K562 (cell line): Measurements from ENCODE around the gene LARP4B. TPM values are rescaled to one million over a fixed set of nuclear protein-coding genes. Genes with fewer than 3 reads are reported as not detected.

Experiments
- ATAC-seq: fragments of 200-7000 bp; cut with Tn5 transposase; 3 replicates; pipeline ENCODE4 v1.9.1; 2020; ENCODE audit warnings: moderate library complexity
- BruUV-seq: library from RNA; stranded (reverse); fragments of 400-500 nt; replicated peaks from 2 replicates; lab custom pipeline; 2021; lab: Mats Ljungman, UMichigan
- CTCF ChIA-PET: fragments of 300-600 bp; formaldehyde crosslinking; extraction: SDS; loops from one replicate; lab custom pipeline; 2021; ENCODE audit warnings: low intra/inter-chr PET ratio; lab: Yijun Ruan, JAX
- POLR2A ChIA-PET: fragments of 300-600, 350-650 bp; sonication (Branson Sonifier 250); formaldehyde crosslinking; extraction: SDS; loops from one replicate; lab custom pipeline; 2021; ENCODE audit warnings: antibody characterized with exemption, inconsistent platforms; lab: Yijun Ruan, JAX
- DNase-seq, 4 experiments: peaks; one replicate each; pipeline versions ENCODE4 v3.0.0 to v3.0.0-alpha.2; 2011 to 2018; ENCODE audit warnings: low spot score in 3 of 4, mixed read lengths in 3 of 4; ENCODE audit errors: extremely low read depth in 1 of 4
- FAIRE-seq: peaks from 2 replicates; lab custom pipeline; 2011; peaks lifted over from hg19 to GRCh38; lab: Jason Lieb, UNC
- H2AFZ ChIP-seq: 2 replicates; pipeline ENCODE4 v1.6.0; 2011; ENCODE audit warnings: low read depth, low read length, control low read depth, inconsistent platforms
- H3K27ac ChIP-seq: fragments of 200-600 bp; 3 replicates; pipeline ENCODE4 v1.8.0; 2011; ENCODE audit warnings: low read depth, mild to moderate bottlenecking, control low read depth, inconsistent platforms, low read length, moderate library complexity, mixed read lengths; ENCODE audit errors: extremely low read depth
- H3K27me3 ChIP-seq, 2 experiments: fragments of 300-600 bp in 1 of 2; 2 replicates in 1 of 2; 3 replicates in 1 of 2; pipeline versions ENCODE4 v1.6.0 to v1.8.0; 2011; ENCODE audit warnings: inconsistent platforms in 2 of 2, low read length in 2 of 2, mild to moderate bottlenecking in 1 of 2, mixed read lengths in 1 of 2, moderate library complexity in 1 of 2; ENCODE audit not compliant: control insufficient read depth in 2 of 2, insufficient read depth in 2 of 2
- H3K36me3 ChIP-seq: fragments of 300-600 bp; 3 replicates; pipeline ENCODE4 v1.8.0; 2011; ENCODE audit warnings: mild to moderate bottlenecking, low read length, inconsistent platforms; ENCODE audit not compliant: control insufficient read depth, insufficient read depth
- H3K4me1 ChIP-seq, 2 experiments: fragments of 200-600 bp in 1 of 2; replicated peaks in 1 of 2; 2 replicates in 1 of 2; 3 replicates in 1 of 2; pipeline versions ENCODE4 v1.5.1 to v1.8.0; 2011; ENCODE audit warnings: inconsistent platforms in 2 of 2, low read length in 2 of 2, mild to moderate bottlenecking in 1 of 2, mixed read lengths in 1 of 2, moderate library complexity in 1 of 2; ENCODE audit not compliant: control insufficient read depth in 2 of 2, insufficient read depth in 2 of 2
- H3K4me2 ChIP-seq: 2 replicates; pipeline ENCODE4 v1.6.1; 2011; ENCODE audit warnings: low read length, control low read depth, inconsistent platforms, mixed read lengths; ENCODE audit not compliant: insufficient read depth
- H3K4me3 ChIP-seq: fragments of 200-600 bp; sonication (generic), shearing (Covaris generic); 2 replicates; pipeline ENCODE4 v1.5.1; 2016; ENCODE audit warnings: control low read depth, inconsistent platforms
- H3K79me2 ChIP-seq: fragments of 200-600 bp; 3 replicates; pipeline ENCODE4 v1.8.0; 2011; ENCODE audit warnings: low read length, inconsistent platforms; ENCODE audit not compliant: control insufficient read depth, insufficient read depth
- H3K9ac ChIP-seq, 2 experiments: 2 replicates each; pipeline versions ENCODE4 v1.6.0 to v1.6.1; 2011; ENCODE audit warnings: low read depth in 2 of 2, low read length in 2 of 2, control low read depth in 1 of 2, inconsistent platforms in 1 of 2, mild to moderate bottlenecking in 1 of 2, mixed read lengths in 1 of 2; ENCODE audit not compliant: insufficient read depth in 1 of 2
- H3K9me1 ChIP-seq: one replicate; pipeline ENCODE4 v1.6.0; 2011; ENCODE audit warnings: inconsistent platforms, mild to moderate bottlenecking, low read length, moderate library complexity; ENCODE audit not compliant: control insufficient read depth, insufficient read depth
- H3K9me3 ChIP-seq: replicated peaks from 2 replicates; pipeline ENCODE4 v1.5.1; 2011; ENCODE audit warnings: low read depth, low read length, inconsistent platforms; ENCODE audit not compliant: control insufficient read depth, insufficient read depth
- H4K20me1 ChIP-seq: replicated peaks from 2 replicates; pipeline ENCODE4 v1.6.1; 2011; ENCODE audit warnings: low read length, inconsistent platforms, mixed read lengths; ENCODE audit not compliant: control insufficient read depth, insufficient read depth
- BRF2 ChIP-seq: IDR thresholded peaks from 3 replicates; pipeline ENCODE4 v1.6.1; 2011; ENCODE audit warnings: borderline replicate concordance, mild to moderate bottlenecking; ENCODE audit not compliant: insufficient read length, insufficient read depth
- CEBPG ChIP-seq, 3 experiments: fragments of 200-800 bp in 1 of 3; sonication (Bioruptor generic) in 1 of 3; sonication (generic) in 1 of 3; formaldehyde crosslinking in 1 of 3; IDR thresholded peaks in 2 of 3; conservative IDR thresholded peaks in 1 of 3; 2 replicates each; pipeline versions ENCODE4 v1.6.1 to v1.8.0; 2016 to 2022; ENCODE audit warnings: missing compliant biosample characterization in 2 of 3, missing genetic modification characterization in 2 of 3, mild to moderate bottlenecking in 1 of 3, missing genetic modification reagents in 1 of 3
- CSDE1 ChIP-seq, 2 experiments: fragments of 450-650 bp; IDR thresholded peaks; 2 replicates each; pipeline ENCODE4 v1.6.1; 2016; ENCODE audit warnings: mild to moderate bottlenecking in 1 of 2
- MECOM ChIP-seq: fragments of 250-450 bp; sonication (Bioruptor Pico); IDR thresholded peaks from 2 replicates; pipeline ENCODE4 v1.8.0; 2022; ENCODE audit warnings: inconsistent platforms
- ZNF121 ChIP-seq: sonication (generic); formaldehyde crosslinking; conservative IDR thresholded peaks from 2 replicates; pipeline ENCODE4 v1.8.0; 2022; ENCODE audit warnings: missing genetic modification reagents
- WGBS: fragments of 100-300 bp; shearing (Covaris generic); methylation state at CpG from one replicate; pipeline ENCODE4 v1.1.6; 2016; ENCODE audit warnings: low coverage, mixed read lengths; ENCODE audit not compliant: insufficient coverage; ENCODE audit errors: missing lambda C conversion rate; 5-methylcytosine and 5-hydroxymethylcytosine counted together
- in situ Hi-C: fragments of 300-500 bp; cut with MboI; formaldehyde crosslinking; loops from 4 replicates; pipeline ENCODE4 v1.15.0; 2018; ENCODE audit warnings: inconsistent platforms, mixed read lengths
- intact Hi-C: fragments of 100-400 bp; cut with micrococcal nuclease; formaldehyde crosslinking; loops from 2 replicates; pipeline ENCODE4 v1.14.2; 2022
- polyA plus RNA-seq, 8 experiments: library from polyadenylated mRNA; depleted of rRNA in 4 of 8; stranded (reverse) in 5 of 8; unstranded in 3 of 8; fragments of >200 nt; fragmentation: Nextera tagmentation in 2 of 8; fragmentation: Illumina TruSeq in 1 of 8; extraction: Ambion mirVana in 2 of 8; extraction: Trizol in 1 of 8; gene quantifications; 2 replicates each; pipeline versions ENCODE4 v1.2.1 to v1.2.3, GENCODE V29; 2011 to 2014; ENCODE audit warnings: inconsistent platforms in 1 of 8, missing spikeins in 1 of 8
- total RNA-seq, 7 experiments: library from RNA; depleted of rRNA in 6 of 7; stranded (reverse); fragments of >200 nt in 6 of 7; fragmentation: Illumina TruSeq in 2 of 7; extraction: Trizol in 2 of 7; gene quantifications; 2 replicates each; pipeline versions ENCODE4 v1.2.1 to v1.2.3, GENCODE V29; 2011 to 2021; ENCODE audit warnings: low replicate concordance in 1 of 7

LARP4B gene
- total and polyA plus RNA-seq, 9 of the 15 experiments (the other 6 are each of a cell fraction or from before 2014, with no cell fraction given), result 11.8 to 130 (median 42.6) TPM

DNA sequence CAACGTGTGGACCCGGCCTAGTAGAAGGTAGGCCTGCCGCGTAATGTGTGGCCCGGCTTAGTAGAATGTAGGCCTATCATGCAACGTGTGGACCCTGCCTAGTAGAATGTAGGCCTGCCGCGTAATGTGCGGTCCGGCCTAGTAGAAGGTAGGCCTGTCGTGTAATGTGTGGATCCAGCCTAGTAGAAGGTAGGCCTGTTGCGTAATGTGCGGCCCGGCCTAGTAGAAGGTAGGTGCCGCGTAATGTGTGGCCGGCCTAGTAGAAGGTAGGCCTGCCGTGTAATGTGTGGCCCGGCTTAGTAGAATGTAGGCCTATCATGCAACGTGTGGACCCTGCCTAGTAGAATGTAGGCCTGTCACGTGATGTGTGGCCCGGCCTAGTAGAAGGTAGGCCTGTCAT lies 44.8 kb upstream of the LARP4B start:
- no peaks in the 10 kb centered on the region for H4K20me1 ChIP-seq
- no peak overlapping the region for H3K27ac ChIP-seq
- no peak overlapping the region for H3K4me2 ChIP-seq
- H3K4me3 ChIP-seq, result no peak overlapping the region
- TF ChIP-seq CEBPG (CRISPR knock-in tag; IDR thresholded peaks at IDR 0.05), result 0 out of 2 replicates have a peak, but pooled peaks have one; percentile 16
- TF ChIP-seq CEBPG (tag; conservative IDR thresholded peaks at IDR 0.05 in 1 of 2, IDR thresholded peaks at IDR 0.05 in 1 of 2), result no peak
- TF ChIP-seq CSDE1 (IDR thresholded peaks at IDR 0.05), result no peak
- ATAC-seq (no peak), DNase-seq (no peak), FAIRE-seq (no peak)
- BruUV-seq, result no TSS peak
- peaks cover 1 to 9% of the 10 kb centered on the region in 2 experiments; a peak in 2 of 5 replicates for H3K27me3 ChIP-seq
- no peaks in the 10 kb centered on the region for H3K36me3 ChIP-seq
- no peak overlapping the region for H3K9ac ChIP-seq
- H2AFZ ChIP-seq, result no peak overlapping the region
- 0 out of 5 replicates have a peak, but pooled peaks cover 0 to 3% of the 10 kb centered on the region in 2 experiments for H3K4me1 ChIP-seq
- in situ Hi-C loops, result no loop called here
- peaks cover 24% of the 10 kb centered on the region for H3K9me3 ChIP-seq
- 87% methylated on average over 21 of the region's 22 CpGs for WGBS
- POLR2A ChIA-PET, result no interaction called here
- CTCF ChIA-PET, result no interaction called here
- intact Hi-C loops, result no loop called here
- H3K9me1 ChIP-seq, result no peaks in the 10 kb centered on the region
- no peaks in the 10 kb centered on the region for H3K79me2 ChIP-seq

GRCh38 chr10:974785-975074 lies 43.2 kb upstream of the LARP4B start:
- Histone ChIP-seq H2AFZ (no peak overlapping the region), H3K79me2 (no peaks in the 10 kb centered on the region), H3K4me3 (no peak overlapping the region), H4K20me1 (no peaks in the 10 kb centered on the region; the same call in 1 of the 2 replicates), H3K27ac (no peak overlapping the region), H3K4me2 (no peak overlapping the region), H3K27me3 (peaks cover 15 to 18% of the 10 kb centered on the region in 2 experiments), H3K9ac (no peak overlapping the region), H3K36me3 (no peaks in the 10 kb centered on the region), H3K4me1 (0 out of 5 replicates have a peak, but pooled peaks cover 0 to 3% of the 10 kb centered on the region in 2 experiments), H3K9me3 (peaks cover 14% of the 10 kb centered on the region), H3K9me1 (no peaks in the 10 kb centered on the region)
- FAIRE-seq, result no peak
- BruUV-seq, result no TSS peak
- ChIA-PET CTCF (no interaction called here), POLR2A (no interaction called here)
- in situ Hi-C loops, result no loop called here
- DNase-seq, result no peak
- intact Hi-C loops, result no loop called here
- TF ChIP-seq MECOM (CRISPR knock-in tag), result no peak
- no peak for TF ChIP-seq BRF2
- TF ChIP-seq ZNF121 (CRISPR knock-in tag), result no peak
- no peak for ATAC-seq
- 73% methylated on average over 5 of the region's 5 CpGs for WGBS
